OCI-LY3 (cell line): ENCODE data around the gene MPHOSPH8.
"Not testable (repeated sequence)": the region's sequence is repeated elsewhere in the genome, so short reads cannot be mapped to it uniquely, and the experiment has no call there.

Source experiments
- H2AFZ ChIP-seq: fragments of 200-600, 300-600 bp; shearing (Covaris generic); 2 replicates; pipeline ENCODE4 v1.6.0; 2014; ENCODE audit warnings: antibody characterized with exemption, low read depth, low read length
- H3K27ac ChIP-seq: fragments of 200-600, 300-600 bp; sonication (generic); 2 replicates; pipeline ENCODE4 v1.5.1; 2014; ENCODE audit warnings: mild to moderate bottlenecking, low read length, moderate library complexity, mixed read lengths
- H3K27me3 ChIP-seq: fragments of 200-600, 300-600 bp; sonication (generic); 2 replicates; pipeline ENCODE4 v1.6.1; 2014; ENCODE audit warnings: low read depth, low read length, mixed read lengths
- H3K36me3 ChIP-seq: fragments of 200-600, 300-600 bp; sonication (generic); replicated peaks from 2 replicates; pipeline ENCODE3; 2014; ENCODE audit warnings: low read depth, low read length, mixed read lengths
- H3K4me1 ChIP-seq: fragments of 300-600, 200-600 bp; sonication (generic); 2 replicates; pipeline ENCODE4 v1.6.1; 2014; ENCODE audit warnings: low read length, mixed read lengths
- H3K4me2 ChIP-seq: fragments of 200-600, 300-600 bp; sonication (generic); 2 replicates; pipeline ENCODE4 v1.6.1; 2014; ENCODE audit warnings: low read length, mixed read lengths
- H3K4me3 ChIP-seq: fragments of 300-600, 200-600 bp; sonication (generic); 2 replicates; pipeline ENCODE4 v1.5.1; 2014; ENCODE audit warnings: antibody characterized with exemption, mild to moderate bottlenecking, low read length, moderate library complexity
- H3K79me2 ChIP-seq: fragments of 300-600, 200-600 bp; shearing (Covaris generic); 2 replicates; pipeline ENCODE4 v1.6.1; 2014; ENCODE audit warnings: mild to moderate bottlenecking, low read length, mixed read lengths
- H3K9ac ChIP-seq: fragments of 300-600, 200-600 bp; shearing (Covaris generic); 2 replicates; pipeline ENCODE4 v1.6.0; 2014; ENCODE audit warnings: mild to moderate bottlenecking, low read length, moderate library complexity
- H3K9me3 ChIP-seq: fragments of 200-600, 300-600 bp; shearing (Covaris generic); 2 replicates; pipeline ENCODE4 v1.6.1; 2014; ENCODE audit warnings: low read length, mixed read lengths; ENCODE audit not compliant: insufficient read depth
- H4K20me1 ChIP-seq: fragments of 200-600, 300-600 bp; sonication (generic); 2 replicates; pipeline ENCODE4 v1.6.1; 2016; ENCODE audit warnings: low read length, mixed read lengths; ENCODE audit not compliant: insufficient read depth
- EZH2phosphoT487 ChIP-seq: fragments of 200-600 bp; shearing (Covaris generic); IDR thresholded peaks from 2 replicates; pipeline ENCODE4 v1.6.1; 2018; ENCODE audit warnings: antibody characterized with exemption, mixed run types, low read depth
- TF ChIP-seq, protein P1 (sequence below): fragments of 200-600, 300-600 bp; sonication (generic); IDR thresholded peaks from 2 replicates; pipeline ENCODE4 v1.5.1; 2014; ENCODE audit warnings: antibody characterized with exemption, low read length, low read depth

The MPHOSPH8 gene

DNA sequence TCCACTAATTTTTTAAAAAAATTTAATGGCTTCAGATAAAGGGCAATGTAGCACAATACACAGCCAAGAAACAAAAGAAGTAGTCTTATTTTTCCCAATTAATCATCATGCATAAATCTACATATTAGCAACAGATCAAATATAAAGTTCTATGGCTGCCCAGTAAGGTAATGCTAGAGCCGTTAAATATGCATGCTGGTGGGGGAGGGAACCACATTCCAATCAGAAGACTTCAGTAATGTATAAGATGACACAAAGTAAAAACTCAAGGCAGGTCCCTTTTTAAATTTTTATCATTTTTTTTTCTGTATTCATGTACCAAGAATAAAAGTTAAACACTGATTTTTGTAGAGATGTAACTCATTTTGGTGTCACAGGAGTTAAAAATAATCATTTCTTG, 62.0 kb downstream of the MPHOSPH8 start:
- Histone ChIP-seq H3K9me3 (no peaks in the 10 kb centered on the region), H3K4me2 (no peak overlapping the region), H3K36me3 (peaks cover 4% of the 10 kb centered on the region), H3K9ac (no peak overlapping the region), H3K27ac (no peak overlapping the region), H2AFZ (no peak overlapping the region), H3K27me3 (no peaks in the 10 kb centered on the region), H4K20me1 (no peaks in the 10 kb centered on the region), H3K79me2 (peaks cover 5% of the 10 kb centered on the region), H3K4me3 (no peak overlapping the region), H3K4me1 (no peaks in the 10 kb centered on the region)
- no peak for TF ChIP-seq EZH2phosphoT487
- TF ChIP-seq, protein P1, sequence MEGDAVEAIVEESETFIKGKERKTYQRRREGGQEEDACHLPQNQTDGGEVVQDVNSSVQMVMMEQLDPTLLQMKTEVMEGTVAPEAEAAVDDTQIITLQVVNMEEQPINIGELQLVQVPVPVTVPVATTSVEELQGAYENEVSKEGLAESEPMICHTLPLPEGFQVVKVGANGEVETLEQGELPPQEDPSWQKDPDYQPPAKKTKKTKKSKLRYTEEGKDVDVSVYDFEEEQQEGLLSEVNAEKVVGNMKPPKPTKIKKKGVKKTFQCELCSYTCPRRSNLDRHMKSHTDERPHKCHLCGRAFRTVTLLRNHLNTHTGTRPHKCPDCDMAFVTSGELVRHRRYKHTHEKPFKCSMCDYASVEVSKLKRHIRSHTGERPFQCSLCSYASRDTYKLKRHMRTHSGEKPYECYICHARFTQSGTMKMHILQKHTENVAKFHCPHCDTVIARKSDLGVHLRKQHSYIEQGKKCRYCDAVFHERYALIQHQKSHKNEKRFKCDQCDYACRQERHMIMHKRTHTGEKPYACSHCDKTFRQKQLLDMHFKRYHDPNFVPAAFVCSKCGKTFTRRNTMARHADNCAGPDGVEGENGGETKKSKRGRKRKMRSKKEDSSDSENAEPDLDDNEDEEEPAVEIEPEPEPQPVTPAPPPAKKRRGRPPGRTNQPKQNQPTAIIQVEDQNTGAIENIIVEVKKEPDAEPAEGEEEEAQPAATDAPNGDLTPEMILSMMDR = no peak

GRCh38 chr13:19695829-19696228, 62.4 kb downstream of the MPHOSPH8 start:
- TF ChIP-seq EZH2phosphoT487 = no peak
- TF ChIP-seq, protein P1 = no peak
- no peak overlapping the region for H3K4me3 ChIP-seq
- H2AFZ ChIP-seq = no peak overlapping the region
- H3K9ac ChIP-seq = no peak overlapping the region
- H3K27ac ChIP-seq = no peak overlapping the region
- no peaks in the 10 kb centered on the region for H3K4me1 ChIP-seq
- no peaks in the 10 kb centered on the region for H3K9me3 ChIP-seq
- H3K4me2 ChIP-seq = no peak overlapping the region
- H3K27me3 ChIP-seq = no peaks in the 10 kb centered on the region
- H4K20me1 ChIP-seq = no peaks in the 10 kb centered on the region
- H3K36me3 ChIP-seq = peaks cover 4% of the 10 kb centered on the region
- peaks cover 5% of the 10 kb centered on the region for H3K79me2 ChIP-seq

- not testable (repeated sequence) for H3K36me3 ChIP-seq, H4K20me1 ChIP-seq, H3K9me3 ChIP-seq, H3K4me2 ChIP-seq, H3K27ac ChIP-seq, H3K4me3 ChIP-seq, H3K79me2 ChIP-seq, H3K9ac ChIP-seq, H3K27me3 ChIP-seq, H3K4me1 ChIP-seq, H2AFZ ChIP-seq
Observed at GRCh38 chr13:19700963-19701362, 67.5 kb downstream of the MPHOSPH8 start.

GRCh38 chr13:19701619-19702018, 68.2 kb downstream of the MPHOSPH8 start:
- H3K4me1 ChIP-seq, H4K20me1 ChIP-seq, H2AFZ ChIP-seq, H3K27ac ChIP-seq, H3K9ac ChIP-seq, H3K9me3 ChIP-seq, H3K4me3 ChIP-seq, H3K4me2 ChIP-seq, H3K27me3 ChIP-seq, H3K36me3 ChIP-seq, H3K79me2 ChIP-seq: not testable (repeated sequence)

DNA sequence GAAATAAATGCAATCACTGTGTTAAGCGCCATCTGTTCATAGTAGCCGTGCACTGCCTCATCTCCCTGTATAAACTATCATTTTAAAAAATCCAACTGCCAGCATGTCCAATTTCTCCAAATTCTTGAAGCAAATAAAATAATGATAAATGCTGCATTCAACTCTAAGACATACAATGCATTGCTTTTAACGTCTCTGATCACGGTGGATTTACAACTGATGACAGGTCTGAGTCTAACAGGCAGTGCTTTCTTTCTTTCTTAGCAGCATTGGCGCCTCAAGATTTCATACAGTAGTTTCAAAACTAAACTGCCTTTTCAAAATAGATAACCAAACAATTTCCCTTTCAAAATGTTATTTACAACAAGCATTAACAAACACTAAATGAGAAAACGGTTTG, 70.8 kb downstream of the MPHOSPH8 start:
- H3K36me3 ChIP-seq, H3K9me3 ChIP-seq, H3K4me3 ChIP-seq, H3K9ac ChIP-seq, H3K79me2 ChIP-seq, H2AFZ ChIP-seq, H3K4me2 ChIP-seq, H3K27ac ChIP-seq, H3K4me1 ChIP-seq, H4K20me1 ChIP-seq, H3K27me3 ChIP-seq: not testable (repeated sequence)

GRCh38 chr13:19709039-19709438, 75.6 kb downstream of the MPHOSPH8 start:
- not testable (repeated sequence) for H3K4me1 ChIP-seq, H3K9me3 ChIP-seq

GRCh38 chr13:19709782-19710181, 76.3 kb downstream of the MPHOSPH8 start:
- not testable (repeated sequence) for H4K20me1 ChIP-seq, H2AFZ ChIP-seq, H3K36me3 ChIP-seq, H3K4me1 ChIP-seq, H3K4me2 ChIP-seq, H3K27me3 ChIP-seq, H3K27ac ChIP-seq, H3K4me3 ChIP-seq, H3K9me3 ChIP-seq, H3K9ac ChIP-seq
- peaks cover 15% of the 10 kb centered on the region for H3K79me2 ChIP-seq

More at GRCh38 chr13:19709039-19709438, 75.6 kb downstream of the MPHOSPH8 start:
- not testable (repeated sequence) for H2AFZ ChIP-seq, H3K27ac ChIP-seq, H4K20me1 ChIP-seq, H3K36me3 ChIP-seq, H3K4me3 ChIP-seq, H3K79me2 ChIP-seq, H3K27me3 ChIP-seq, H3K9ac ChIP-seq, H3K4me2 ChIP-seq
